ENCODE data around the gene MAK.
"Not testable (repeated sequence)": the region's sequence is repeated elsewhere in the genome, so short reads cannot be mapped to it uniquely, and the experiment has no call there.

Gene MAK

GRCh38 chr6:10853849-10854300 is 15.5 kb upstream of the MAK start:
- DNase-seq, result not testable (repeated sequence)

- no peak for DNase-seq
Observed at GRCh38 chr6:10852361-10852960, 14.1 kb upstream of the MAK start.

- DNase-seq, result no peak
Observed at GRCh38 chr6:10850728-10851127, 12.4 kb upstream of the MAK start.

DNA sequence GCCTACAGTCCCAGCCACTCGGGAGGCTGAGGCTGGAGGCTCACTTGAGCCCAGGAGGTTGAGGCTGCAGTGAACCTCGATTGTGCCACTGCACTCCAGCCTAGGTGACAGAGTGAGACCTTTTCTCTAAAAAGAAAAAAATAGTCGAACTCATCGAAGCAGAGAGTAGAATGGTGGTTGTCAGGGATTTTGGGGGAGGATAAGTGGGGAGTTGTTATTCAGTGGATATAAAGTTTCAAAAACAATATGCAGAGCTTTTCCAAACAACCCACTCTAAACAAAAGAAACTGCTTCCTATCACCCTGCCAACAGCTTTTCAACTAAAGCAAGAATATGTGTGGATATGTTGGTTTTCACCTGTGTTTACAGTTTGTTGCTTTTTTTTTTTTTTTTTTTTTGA is 11.6 kb upstream of the MAK start:
- no peak for DNase-seq

- DNase-seq, result no peak
Observed at GRCh38 chr6:10847684-10848083, 9.3 kb upstream of the MAK start.

DNA sequence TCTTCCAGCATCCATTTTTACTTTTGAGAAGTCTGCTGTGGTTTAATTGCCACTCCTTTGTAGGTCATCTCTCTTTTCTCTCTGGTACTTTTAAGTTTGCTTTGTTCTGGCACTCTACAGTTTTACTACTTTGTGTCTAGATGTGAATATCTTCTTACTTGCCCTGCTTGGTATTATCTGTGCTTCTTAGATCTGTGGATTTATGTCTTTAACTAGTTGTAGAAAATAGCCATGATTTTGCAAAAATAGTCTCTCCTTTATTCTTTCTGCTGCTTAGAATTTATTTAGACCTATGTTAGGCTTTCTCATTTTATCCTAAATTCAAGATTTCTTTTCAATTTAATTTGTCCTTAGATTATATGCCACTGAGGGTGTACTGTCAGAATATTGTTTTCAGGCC is 5.2 kb upstream of the MAK start:
- DNase-seq, result no peak

DNA sequence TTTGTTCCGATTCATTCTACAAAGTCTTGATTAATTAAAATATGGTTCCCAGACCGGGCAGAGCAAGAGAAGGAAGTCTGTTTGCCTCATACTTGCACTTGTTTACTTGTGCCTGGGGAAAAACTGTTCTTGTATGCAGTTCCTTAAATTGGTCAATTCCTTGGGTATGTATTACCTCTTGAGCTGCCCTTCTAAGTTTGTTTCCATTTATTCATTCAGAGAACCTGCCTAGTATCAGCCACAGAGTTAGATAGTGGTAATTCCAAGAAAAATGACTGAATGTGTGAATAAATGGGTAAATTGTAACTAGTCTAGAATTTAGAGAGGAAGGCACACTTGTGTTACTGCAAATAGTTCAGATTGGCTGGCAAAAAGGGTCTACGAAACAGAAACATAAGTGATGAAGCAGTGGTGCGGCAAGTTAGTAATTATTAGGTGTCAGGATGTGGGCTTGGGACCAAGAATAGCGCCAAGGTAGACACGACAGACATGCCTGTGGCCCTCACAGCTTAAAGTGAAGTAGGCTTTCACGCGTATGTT is 525 bp upstream of the MAK start:
- no peak for DNase-seq

GRCh38 chr6:10837622-10837994 is 731 bp downstream of the MAK start:
- DNase-seq, result no peak

DNA sequence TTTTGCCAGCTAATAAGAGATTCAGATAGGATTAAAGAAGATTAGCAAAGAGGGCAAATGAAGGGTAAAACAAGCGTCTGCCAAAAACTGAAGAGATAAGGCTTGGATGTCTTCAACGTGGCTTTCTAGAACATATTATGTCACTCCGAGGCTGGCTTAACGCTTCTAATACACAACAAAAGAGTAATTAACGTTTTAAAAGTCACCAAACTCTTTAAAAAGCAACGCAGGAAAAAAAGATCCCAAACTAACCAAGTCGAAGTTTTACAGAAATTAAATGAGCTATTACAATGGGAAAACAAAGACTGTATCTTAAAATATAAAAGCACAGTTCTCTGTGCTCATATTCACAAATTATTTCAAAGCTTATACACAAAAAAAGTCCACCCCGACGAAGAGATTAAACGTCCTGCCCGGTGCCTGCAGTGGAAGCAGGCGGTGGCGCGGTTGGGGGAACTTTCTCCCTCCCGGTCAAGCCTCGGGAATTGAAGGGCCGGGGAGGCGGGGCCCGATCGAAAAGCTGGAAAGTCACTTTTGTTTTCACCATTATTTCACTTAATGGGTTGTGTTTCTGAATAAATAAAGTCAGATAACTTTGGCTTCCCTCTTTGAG is 1.2 kb downstream of the MAK start:
- no peak for DNase-seq

GRCh38 chr6:10834823-10835222 is 3.5 kb downstream of the MAK start:
- no peak for DNase-seq

GRCh38 chr6:10831609-10832008 is 6.7 kb downstream of the MAK start:
- DNase-seq, result no peak

DNA sequence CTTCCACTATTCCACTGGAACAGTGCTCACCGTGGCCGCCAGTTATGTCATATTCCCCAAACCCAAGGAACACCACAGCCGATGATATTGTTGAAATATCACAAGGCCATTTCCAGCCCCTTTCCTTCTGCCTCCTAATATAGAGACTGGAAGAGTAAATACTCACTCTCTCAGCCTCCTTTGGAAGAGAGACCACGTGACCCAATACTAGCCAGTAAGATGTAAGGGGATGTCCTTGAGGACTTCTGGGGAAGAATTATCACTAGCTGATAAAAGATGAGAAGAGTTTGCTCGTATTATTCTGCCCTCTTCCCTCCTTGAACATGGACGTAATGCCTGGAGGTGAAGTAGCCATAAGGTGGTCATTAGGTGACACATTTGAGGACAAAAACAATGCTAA is 13.5 kb downstream of the MAK start:
- no peak for DNase-seq

DNA sequence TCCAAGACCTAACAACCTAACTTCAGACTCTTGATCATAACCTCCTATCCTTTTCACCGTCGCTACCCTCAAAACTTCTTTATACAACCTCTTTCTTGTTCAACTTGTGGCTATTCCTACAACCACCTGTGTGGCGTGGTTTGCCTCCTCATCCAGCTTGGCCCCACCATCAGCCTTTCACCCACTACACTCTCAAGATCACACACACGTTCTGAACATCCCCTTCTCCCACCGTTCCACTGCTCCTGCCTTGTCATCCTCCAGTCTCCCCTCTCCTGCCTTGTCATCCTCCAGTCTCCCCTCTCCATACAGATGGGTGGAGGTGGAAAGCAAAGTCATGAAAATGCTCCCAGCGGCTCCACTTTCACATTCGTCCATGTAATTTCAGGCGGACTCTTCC is 14.0 kb downstream of the MAK start:
- DNase-seq, result no peak

GRCh38 chr6:10814176-10814575 is 24.2 kb downstream of the MAK start:
- not testable (repeated sequence) for DNase-seq

GRCh38 chr6:10809098-10809497 is 29.2 kb downstream of the MAK start:
- DNase-seq, result no peak

GRCh38 chr6:10808376-10808775 is 30.0 kb downstream of the MAK start:
- no peak for DNase-seq

DNA sequence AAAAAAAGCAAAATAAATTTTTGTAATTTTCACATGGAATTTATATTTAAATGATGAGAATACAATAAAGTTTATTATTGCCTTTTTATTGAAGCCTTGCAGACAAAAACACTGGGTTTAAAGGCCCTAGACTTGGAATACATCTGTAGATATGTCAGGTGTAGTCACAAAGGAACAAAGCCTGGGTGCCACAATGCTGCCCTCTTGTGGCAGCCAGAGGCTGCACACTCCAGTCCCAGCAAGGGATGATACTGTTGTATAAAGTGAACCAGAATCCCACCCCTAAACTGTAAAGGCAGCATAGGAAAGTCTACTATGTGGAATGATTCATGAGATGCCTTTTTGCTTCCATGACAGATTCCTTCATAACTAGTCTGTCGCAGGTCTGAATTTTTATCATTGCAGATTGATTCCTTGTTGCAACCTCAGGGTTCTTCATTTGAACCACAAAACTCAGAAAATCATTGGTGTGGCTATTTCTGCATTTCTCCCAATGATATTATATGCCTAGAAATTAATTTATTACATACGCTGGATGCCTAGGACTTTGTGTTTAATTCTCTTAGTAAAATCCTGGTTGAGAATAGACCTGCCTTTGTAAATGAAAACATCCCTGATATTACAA is 37.0 kb downstream of the MAK start:
- peak; percentile 47 for DNase-seq

GRCh38 chr6:10800810-10801209 is 37.5 kb downstream of the MAK start:
- DNase-seq, result no peak

GRCh38 chr6:10794239-10794638 is 44.1 kb downstream of the MAK start:
- DNase-seq, result no peak

GRCh38 chr6:10793695-10794094 is 44.6 kb downstream of the MAK start:
- DNase-seq, result no peak

- DNase-seq, result no peak
Observed at GRCh38 chr6:10793035-10793434, 45.3 kb downstream of the MAK start.

GRCh38 chr6:10792101-10792500 is 46.2 kb downstream of the MAK start:
- DNase-seq, result no peak

DNA sequence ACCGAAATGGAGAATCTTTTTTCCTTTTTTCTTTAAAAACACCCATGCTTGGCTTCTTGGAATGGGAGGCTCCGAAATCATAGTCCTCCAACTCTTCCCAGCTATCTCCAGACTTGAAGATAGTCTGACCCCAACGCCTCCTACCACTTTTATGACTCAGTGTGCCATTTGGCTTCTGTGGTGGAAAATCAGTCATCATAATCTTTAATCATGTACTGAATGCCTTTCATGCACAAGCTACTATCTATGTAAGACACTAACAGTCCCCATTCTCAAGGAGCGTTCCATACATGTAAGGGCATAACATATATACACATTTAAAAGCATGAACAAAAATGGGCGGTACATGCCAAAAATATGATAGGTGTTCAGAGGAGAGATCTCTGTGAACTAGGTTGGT is 46.7 kb downstream of the MAK start:
- no peak for DNase-seq

GRCh38 chr6:10779076-10779475 is 59.3 kb downstream of the MAK start:
- DNase-seq, result no peak
